Psoas muscle (tissue), 8 donors: ENCODE results near the gene NOS1AP. TPM values are rescaled to one million over a fixed set of nuclear protein-coding genes. Genes with fewer than 3 reads are reported as not detected.
"Not testable (repeated sequence)": the region's sequence is repeated elsewhere in the genome, so short reads cannot be mapped to it uniquely, and the experiment has no call there.

Experiments
- ATAC-seq, 4 donors: fragments of 200-7000 bp; cut with Tn5 transposase; one replicate each; pipeline ENCODE4 v1.9.1; 2020; ENCODE audit warnings: moderate library complexity in 3 of 4, mild to moderate bottlenecking in 2 of 4
- DNase-seq, 2 donors: peaks; one replicate each; pipeline ENCODE4 v3.0.0-alpha.2; 2020
- H3K27ac ChIP-seq: fragments of 200-600 bp; one replicate; pipeline ENCODE4 v1.8.0; 2022
- H3K27me3 ChIP-seq, 3 donors: fragments of 200-600 bp in 1 of 3; one replicate each; pipeline versions ENCODE4 v1.6.1 to v1.8.0; 2013 to 2022; ENCODE audit warnings: low read length in 2 of 3, mild to moderate bottlenecking in 2 of 3, moderate library complexity in 1 of 3; ENCODE audit not compliant: insufficient read depth in 3 of 3
- H3K36me3 ChIP-seq, 2 donors: fragments of 200-600 bp in 1 of 2; one replicate each; pipeline versions ENCODE4 v1.6.1 to v1.8.0; 2013 to 2022; ENCODE audit warnings: low read depth in 1 of 2, mild to moderate bottlenecking in 1 of 2, moderate library complexity in 1 of 2; ENCODE audit not compliant: insufficient read depth in 1 of 2
- H3K4me1 ChIP-seq: fragments of 200-600 bp; one replicate; pipeline ENCODE4 v1.8.0; 2022
- H3K4me3 ChIP-seq: fragments of 200-600 bp; one replicate; pipeline ENCODE4 v1.8.0; 2022; ENCODE audit warnings: mild to moderate bottlenecking
- H3K9me3 ChIP-seq: fragments of 200-600 bp; one replicate; pipeline ENCODE4 v1.8.0; 2022
- WGBS, 3 donors: extraction: QIAGEN DNeasy Blood & Tissue Kit; methylation state at CpG; one replicate each; pipeline versions ENCODE4 v1.1.6 to v1.1.7; 2013; 5-methylcytosine and 5-hydroxymethylcytosine counted together
- intact Hi-C, 2 donors: fragments of 100-400 bp; cut with DNase I; formaldehyde crosslinking; loops; one replicate each; pipeline versions ENCODE4 v1.11.0 to v1.14.2; 2022
- polyA plus RNA-seq, 3 donors: library from polyadenylated mRNA; stranded (reverse); fragments of 200-250 nt; gene quantifications; one replicate each; pipeline ENCODE4 v1.2.3, GENCODE V29; 2013
- total RNA-seq, 4 donors: library from RNA; stranded (reverse); fragmentation: NEBNext Ultra II Directional in 2 of 4; extraction: Animal tissue kit (Norgen Biotek cat#: 25700) in 2 of 4; gene quantifications; one replicate each; pipeline versions ENCODE4 v1.2.1 to v1.2.4, GENCODE V29; 2021 to 2023
- TF ChIP-seq, protein P1 (sequence below): fragments of 200-600 bp; IDR thresholded peaks from one replicate; pipeline ENCODE4 v1.8.0; 2022; ENCODE audit warnings: antibody characterized with exemption
- donor health status: healthy with polysubstance abuse.
- donor health status: DM: no; HTN: no; CAD: no; lungs with moderate emphysema.
- donor health status: Bipolar disorder and iron deficiency.
- donor health status: healthy.
- donor health status: DM: yes; HTN: yes; CAD: no.
- donor health status: DM: no; HTN: no; CAD: no.
- donor health status: DM: no; HTN: no; CAD: no.
- donor health status: DM: yes; HTN: yes; CAD: no.

NOS1AP gene
- total and polyA plus RNA-seq, 7 donors, result 0.10 to 0.76 (median 0.18) TPM

DNA sequence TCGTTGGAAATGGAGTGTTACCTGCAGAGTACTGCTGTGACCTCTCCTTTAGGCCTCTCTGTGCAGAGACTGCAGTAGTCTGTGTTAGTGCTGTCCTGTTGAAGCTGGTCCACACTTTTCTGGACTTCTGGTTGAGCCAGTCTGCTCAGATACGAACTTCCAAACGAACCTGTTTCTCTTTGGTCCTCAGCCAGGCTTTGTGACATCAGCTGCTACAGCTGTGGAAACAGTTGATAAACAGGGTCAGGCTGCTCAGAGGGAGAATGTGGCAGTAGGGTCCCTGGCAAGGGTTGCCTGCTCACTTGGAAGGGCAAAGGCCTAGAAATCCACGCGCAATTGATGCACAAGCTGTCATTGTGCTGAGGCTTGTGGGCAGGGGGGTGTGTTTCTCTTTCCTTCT, 98.8 kb downstream of the NOS1AP start:
- 39 to 61% (median 47%) methylated on average over 5 of the region's 5 CpGs for WGBS, 3 donors

DNA sequence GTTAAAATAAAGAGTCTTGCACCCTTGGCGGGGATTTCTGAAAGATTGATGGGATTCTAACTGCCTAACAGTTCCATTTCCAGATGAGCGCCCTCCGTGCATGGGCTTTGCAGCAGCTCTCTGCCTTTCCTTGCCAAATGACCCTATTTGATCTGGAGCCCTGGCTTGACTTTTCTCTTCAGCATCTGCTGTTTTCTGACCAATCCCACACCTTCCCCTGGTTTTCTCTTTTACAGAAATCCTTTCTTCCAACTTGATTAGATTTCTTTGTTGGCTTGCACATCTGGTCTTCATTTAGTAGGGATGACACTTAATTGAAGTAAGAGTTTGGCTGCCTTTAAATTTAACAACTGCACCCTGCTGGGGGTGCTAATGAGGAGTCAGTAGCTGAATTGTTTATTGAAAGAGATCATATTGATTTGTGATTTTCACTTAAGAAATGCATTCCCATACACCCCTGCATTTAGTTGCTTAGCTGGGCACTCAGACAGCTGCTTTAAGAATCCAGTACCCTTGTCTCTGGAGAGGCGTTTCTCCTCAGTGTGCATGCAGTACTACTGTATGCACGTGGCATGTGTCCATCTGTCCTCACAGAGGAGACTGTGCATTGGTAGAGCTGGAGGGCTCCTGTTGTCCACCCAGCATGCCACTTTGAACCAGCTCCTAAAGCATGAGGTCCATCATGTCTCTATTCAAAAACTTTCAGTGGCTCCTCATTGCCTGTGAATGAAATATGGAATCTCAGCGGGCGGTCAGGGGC, 99.7 kb downstream of the NOS1AP start:
- Histone ChIP-seq H3K4me3 (no peak overlapping the region), H3K9me3 (no peaks in the 10 kb centered on the region), H3K36me3 (no peaks in the 10 kb centered on the region), H3K27me3 (no peaks in the 10 kb centered on the region), H3K4me1 (no peaks in the 10 kb centered on the region), H3K27ac (no peak overlapping the region)
- DNase-seq (no peak), ATAC-seq (no peak)
- 74 to 78% (median 78%) methylated on average over 7 of the region's 7 CpGs for WGBS, 3 donors
- intact Hi-C loops, result no loop called here
- TF ChIP-seq, protein P1, sequence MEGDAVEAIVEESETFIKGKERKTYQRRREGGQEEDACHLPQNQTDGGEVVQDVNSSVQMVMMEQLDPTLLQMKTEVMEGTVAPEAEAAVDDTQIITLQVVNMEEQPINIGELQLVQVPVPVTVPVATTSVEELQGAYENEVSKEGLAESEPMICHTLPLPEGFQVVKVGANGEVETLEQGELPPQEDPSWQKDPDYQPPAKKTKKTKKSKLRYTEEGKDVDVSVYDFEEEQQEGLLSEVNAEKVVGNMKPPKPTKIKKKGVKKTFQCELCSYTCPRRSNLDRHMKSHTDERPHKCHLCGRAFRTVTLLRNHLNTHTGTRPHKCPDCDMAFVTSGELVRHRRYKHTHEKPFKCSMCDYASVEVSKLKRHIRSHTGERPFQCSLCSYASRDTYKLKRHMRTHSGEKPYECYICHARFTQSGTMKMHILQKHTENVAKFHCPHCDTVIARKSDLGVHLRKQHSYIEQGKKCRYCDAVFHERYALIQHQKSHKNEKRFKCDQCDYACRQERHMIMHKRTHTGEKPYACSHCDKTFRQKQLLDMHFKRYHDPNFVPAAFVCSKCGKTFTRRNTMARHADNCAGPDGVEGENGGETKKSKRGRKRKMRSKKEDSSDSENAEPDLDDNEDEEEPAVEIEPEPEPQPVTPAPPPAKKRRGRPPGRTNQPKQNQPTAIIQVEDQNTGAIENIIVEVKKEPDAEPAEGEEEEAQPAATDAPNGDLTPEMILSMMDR, result no peak

More for the DNA sequence above, 98.8 kb downstream of the NOS1AP start:
- no peak for DNase-seq
- Histone ChIP-seq H3K27me3 (no peaks in the 10 kb centered on the region), H3K4me3 (no peak overlapping the region), H3K4me1 (no peaks in the 10 kb centered on the region), H3K27ac (no peak overlapping the region), H3K9me3 (no peaks in the 10 kb centered on the region), H3K36me3 (no peaks in the 10 kb centered on the region)
- TF ChIP-seq, protein P1, result no peak
- no peak for ATAC-seq
- intact Hi-C loops, result no loop called here

DNA sequence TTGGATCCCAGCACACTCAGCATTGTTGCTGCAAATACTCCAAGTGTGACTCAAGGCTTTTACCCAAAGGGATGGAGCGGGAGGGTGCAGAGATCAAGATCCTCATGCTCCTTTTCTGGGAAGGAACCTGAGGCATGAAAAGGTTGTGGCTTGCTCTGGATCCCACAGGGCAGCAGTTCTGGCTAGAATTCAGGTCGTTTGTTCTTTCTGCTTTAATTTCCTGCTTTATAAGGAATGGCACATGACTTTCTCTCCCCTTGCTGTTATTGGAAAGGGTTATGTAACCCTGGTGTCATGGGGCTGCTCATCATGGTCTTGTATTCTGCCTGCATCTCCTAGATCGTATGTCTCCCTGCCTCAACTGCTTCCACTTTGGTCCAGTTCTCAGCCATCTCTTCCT, 101.6 kb downstream of the NOS1AP start:
- intact Hi-C loops, result no loop called here
- Histone ChIP-seq H3K4me1 (no peaks in the 10 kb centered on the region), H3K27ac (no peak overlapping the region), H3K4me3 (no peak overlapping the region), H3K9me3 (no peaks in the 10 kb centered on the region), H3K27me3 (no peaks in the 10 kb centered on the region), H3K36me3 (no peaks in the 10 kb centered on the region)
- no peak for DNase-seq
- ATAC-seq, result no peak
- WGBS, 3 donors, result 63 to 78% (median 64%) methylated on average over 3 of the region's 3 CpGs
- TF ChIP-seq, protein P1, result no peak

DNA sequence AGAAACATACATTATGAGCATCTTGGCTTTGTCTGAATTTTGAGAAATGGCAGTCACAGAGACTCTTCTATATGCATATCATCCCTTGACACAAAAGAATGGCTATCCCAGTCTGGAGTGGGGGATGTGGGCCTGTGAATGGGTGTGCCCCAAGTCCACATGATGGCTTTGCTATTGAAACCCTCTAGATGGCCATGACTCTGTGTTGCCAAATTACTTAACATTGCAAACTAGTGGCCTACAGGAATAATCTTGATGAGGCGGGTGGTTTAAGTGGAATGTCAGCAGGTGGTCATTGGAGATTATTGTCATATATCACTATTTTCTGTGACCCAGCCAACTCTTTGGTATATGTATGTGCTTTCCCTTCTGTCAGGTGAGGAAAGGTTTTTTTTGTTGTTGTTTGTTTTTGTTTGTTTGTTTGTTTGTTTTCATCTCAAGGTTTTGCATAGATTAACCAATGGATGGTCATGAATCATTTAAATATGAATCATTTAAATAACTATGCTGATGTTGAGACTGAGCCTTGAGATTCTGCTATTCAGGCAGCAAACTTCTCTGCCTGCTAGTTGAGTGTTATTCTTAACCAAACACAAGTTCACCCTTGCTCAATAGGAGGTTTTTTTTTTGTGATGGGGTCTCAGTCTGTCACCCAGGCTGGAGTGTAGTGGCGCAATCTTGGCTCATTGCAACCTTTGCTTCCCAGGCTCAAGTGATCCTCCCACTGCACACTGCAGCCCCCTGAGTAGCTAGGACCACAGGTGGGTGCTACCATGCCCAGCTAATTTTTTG, 103.0 kb downstream of the NOS1AP start:
- Histone ChIP-seq H3K4me1 (no peaks in the 10 kb centered on the region), H3K36me3 (no peaks in the 10 kb centered on the region), H3K27me3 (no peaks in the 10 kb centered on the region), H3K9me3 (no peaks in the 10 kb centered on the region), H3K4me3 (no peak overlapping the region), H3K27ac (no peak overlapping the region)
- WGBS, 3 donors, result 97 to 100% (median 98%) methylated on average over 2 of the region's 2 CpGs
- DNase-seq, result no peak
- TF ChIP-seq, protein P1, result no peak
- intact Hi-C loops, result no loop called here
- ATAC-seq, result no peak

DNA sequence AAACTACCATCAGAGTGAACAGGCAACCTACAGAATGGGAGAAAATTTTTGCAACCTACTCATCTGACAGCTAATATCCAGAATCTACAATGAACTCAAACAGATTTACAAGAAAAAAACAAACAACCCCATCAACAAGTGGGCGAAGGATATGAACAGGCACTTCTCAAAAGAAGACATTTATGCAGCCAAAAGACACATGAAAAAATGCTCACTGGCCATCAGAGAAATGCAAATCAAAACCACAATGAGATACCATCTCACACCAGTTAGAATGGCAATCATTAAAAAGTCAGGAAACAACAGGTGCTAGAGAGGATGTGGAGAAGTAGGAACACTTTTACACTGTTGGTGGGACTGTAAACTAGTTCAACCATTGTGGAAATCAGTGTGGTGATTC, 104.1 kb downstream of the NOS1AP start:
- H3K4me3 ChIP-seq, H3K27ac ChIP-seq, intact Hi-C loops, H3K4me1 ChIP-seq, DNase-seq, H3K36me3 ChIP-seq, ATAC-seq, H3K9me3 ChIP-seq, H3K27me3 ChIP-seq: not testable (repeated sequence)
- WGBS, 3 donors, result 90 to 100% (median 100%) methylated on average over 1 of the region's 1 CpG

DNA sequence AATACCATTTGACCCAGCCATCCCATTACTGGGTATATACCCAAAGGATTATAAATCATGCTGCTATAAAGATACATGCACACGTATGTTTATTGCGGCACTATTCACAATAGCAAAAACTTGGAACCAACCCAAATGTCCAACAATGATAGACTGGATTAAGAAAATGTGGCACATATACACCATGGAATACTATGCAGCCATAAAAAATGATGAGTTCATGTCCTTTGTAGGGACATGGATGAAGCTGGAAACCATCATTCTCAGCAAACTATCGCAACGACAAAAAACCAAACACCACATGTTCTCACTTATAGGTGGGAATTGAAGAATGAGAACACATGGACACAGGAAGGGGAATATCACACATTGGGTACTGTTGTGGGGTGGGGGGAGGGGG, 104.5 kb downstream of the NOS1AP start:
- H3K27ac ChIP-seq, H3K36me3 ChIP-seq, H3K9me3 ChIP-seq, H3K4me3 ChIP-seq, H3K27me3 ChIP-seq, H3K4me1 ChIP-seq, intact Hi-C loops, DNase-seq, ATAC-seq: not testable (repeated sequence)
- WGBS, 3 donors, result 96 to 98% (median 97%) methylated on average over 2 of the region's 4 CpGs
